H9 (cell line): ENCODE data around the gene GLI2. TPM values are rescaled to one million over a fixed set of nuclear protein-coding genes. Genes with fewer than 3 reads are reported as not detected.

Experiments
- DNase-seq: peaks from one replicate; pipeline ENCODE4 v3.0.0-alpha.2; 2017
- H2AFZ ChIP-seq: one replicate; pipeline ENCODE4 v1.6.1; 2013; ENCODE audit warnings: mild to moderate bottlenecking, low read length, control low read depth, moderate library complexity
- H2AK5ac ChIP-seq: 2 replicates; pipeline ENCODE4 v1.6.1; 2013; ENCODE audit warnings: low read length, control low read depth, mixed read lengths; ENCODE audit not compliant: insufficient read length
- H2BK120ac ChIP-seq: one replicate; pipeline ENCODE4 v1.6.1; 2013; ENCODE audit warnings: low read depth, mild to moderate bottlenecking, low read length, control low read depth, inconsistent platforms; ENCODE audit not compliant: poor library complexity, severe bottlenecking
- H2BK12ac ChIP-seq: 2 replicates; pipeline ENCODE4 v1.6.1; 2013; ENCODE audit warnings: low read length, control low read depth, mixed read lengths, low read depth; ENCODE audit not compliant: insufficient read length
- H2BK15ac ChIP-seq: 2 replicates; pipeline ENCODE4 v1.6.1; 2013; ENCODE audit warnings: low read depth, low read length, control low read depth
- H2BK20ac ChIP-seq: one replicate; pipeline ENCODE4 v1.6.1; 2013; ENCODE audit warnings: low read depth, mild to moderate bottlenecking, low read length, control low read depth, inconsistent platforms; ENCODE audit not compliant: poor library complexity, severe bottlenecking
- H2BK5ac ChIP-seq: 2 replicates; pipeline ENCODE4 v1.6.1; 2013; ENCODE audit warnings: low read length, control low read depth, mixed read lengths; ENCODE audit not compliant: insufficient read length
- H3K14ac ChIP-seq: 2 replicates; pipeline ENCODE4 v1.6.1; 2013; ENCODE audit warnings: low read length, control low read depth; ENCODE audit not compliant: insufficient read depth
- H3K18ac ChIP-seq: 2 replicates; pipeline ENCODE4 v1.6.1; 2013; ENCODE audit warnings: low read depth, mild to moderate bottlenecking, mixed read lengths, low read length, control low read depth; ENCODE audit not compliant: insufficient read length
- H3K23ac ChIP-seq: 2 replicates; pipeline ENCODE4 v1.6.1; 2013; ENCODE audit warnings: low read length, control low read depth, mixed read lengths, low read depth; ENCODE audit not compliant: insufficient read length
- H3K23me2 ChIP-seq: 2 replicates; pipeline ENCODE4 v1.6.1; 2013; ENCODE audit warnings: low read depth, mild to moderate bottlenecking, mixed read lengths, low read length, control low read depth; ENCODE audit not compliant: insufficient read length, poor library complexity, severe bottlenecking
- H3K27ac ChIP-seq: 2 replicates; pipeline ENCODE4 v1.5.1; 2013; ENCODE audit warnings: low read length, control low read depth, mixed read lengths, low read depth; ENCODE audit not compliant: insufficient read length
- H3K27me3 ChIP-seq: 2 replicates; pipeline ENCODE4 v1.6.1; 2013; ENCODE audit warnings: low read length, control low read depth, inconsistent platforms; ENCODE audit not compliant: insufficient read depth
- H3K4ac ChIP-seq: 2 replicates; pipeline ENCODE4 v1.6.1; 2013; ENCODE audit warnings: low read depth, mild to moderate bottlenecking, control low read depth, inconsistent platforms, low read length, moderate library complexity
- H3K4me1 ChIP-seq: 2 replicates; pipeline ENCODE4 v1.6.1; 2013; ENCODE audit warnings: low read length, control low read depth, inconsistent platforms; ENCODE audit not compliant: insufficient read depth
- H3K4me2 ChIP-seq: 2 replicates; pipeline ENCODE4 v1.6.1; 2013; ENCODE audit warnings: low read length, control low read depth, mixed read lengths; ENCODE audit not compliant: insufficient read length, insufficient read depth
- H3K56ac ChIP-seq: 2 replicates; pipeline ENCODE4 v1.6.1; 2013; ENCODE audit warnings: low read depth, mild to moderate bottlenecking, mixed read lengths, low read length, control low read depth; ENCODE audit not compliant: insufficient read length
- H3K79me1 ChIP-seq: 2 replicates; pipeline ENCODE4 v1.6.1; 2013; ENCODE audit warnings: low read depth, mild to moderate bottlenecking, moderate library complexity, low read length, control low read depth, inconsistent platforms; ENCODE audit not compliant: insufficient read depth, poor library complexity, severe bottlenecking
- H3K79me2 ChIP-seq: 2 replicates; pipeline ENCODE4 v1.6.1; 2013; ENCODE audit warnings: low read length, control low read depth, inconsistent platforms; ENCODE audit not compliant: insufficient read depth
- H3K9ac ChIP-seq: 2 replicates; pipeline ENCODE4 v1.6.1; 2013; ENCODE audit warnings: low read length, control low read depth, mixed read lengths; ENCODE audit not compliant: insufficient read length; ENCODE audit errors: extremely low read depth
- H3K9me3 ChIP-seq: one replicate; pipeline ENCODE4 v1.6.1; 2013; ENCODE audit warnings: low read depth, low read length, inconsistent platforms; ENCODE audit not compliant: control insufficient read depth
- H3T11ph ChIP-seq: one replicate; pipeline ENCODE4 v1.6.1; 2013; ENCODE audit warnings: mild to moderate bottlenecking, low read length, control low read depth, inconsistent platforms
- H4K20me1 ChIP-seq: one replicate; pipeline ENCODE4 v1.6.1; 2013; ENCODE audit not compliant: control insufficient read depth, insufficient read length, insufficient read depth
- H4K5ac ChIP-seq: 2 replicates; pipeline ENCODE4 v1.6.1; 2013; ENCODE audit warnings: low read depth, mild to moderate bottlenecking, mixed read lengths, low read length, control low read depth; ENCODE audit not compliant: insufficient read length
- H4K8ac ChIP-seq: replicated peaks from 2 replicates; pipeline ENCODE4 v1.6.1; 2013; ENCODE audit warnings: low read length, control low read depth, mixed read lengths, low read depth; ENCODE audit not compliant: insufficient read length
- H4K91ac ChIP-seq: 2 replicates; pipeline ENCODE4 v1.6.1; 2013; ENCODE audit warnings: low read depth, mild to moderate bottlenecking, moderate library complexity, mixed read lengths, low read length, control low read depth; ENCODE audit not compliant: insufficient read length
- H3K27ac Mint-ChIP-seq, 3 experiments: 2 replicates in 2 of 3; 3 replicates in 1 of 3; pipeline ENCODE4 v1.8.0; 2020 to 2021; ENCODE audit warnings: mixed read lengths in 3 of 3, mild to moderate bottlenecking in 1 of 3, moderate library complexity in 1 of 3
- H3K27me3 Mint-ChIP-seq: 2 replicates; pipeline ENCODE4 v1.8.0; 2021; ENCODE audit warnings: low read depth, mild to moderate bottlenecking, moderate library complexity, mixed read lengths
- H3K36me3 Mint-ChIP-seq, 3 experiments: 2 replicates in 2 of 3; 3 replicates in 1 of 3; pipeline ENCODE4 v1.8.0; 2020 to 2021; ENCODE audit warnings: low read depth in 3 of 3, mixed read lengths in 3 of 3; ENCODE audit not compliant: insufficient read depth in 1 of 3
- H3K4me1 Mint-ChIP-seq, 2 experiments: 2 replicates each; pipeline ENCODE4 v1.8.0; 2020; ENCODE audit warnings: mixed read lengths in 2 of 2
- H3K4me3 Mint-ChIP-seq, 2 experiments: 2 replicates in 1 of 2; 3 replicates in 1 of 2; pipeline ENCODE4 v1.8.0; 2020 to 2021; ENCODE audit warnings: mild to moderate bottlenecking in 2 of 2, mixed read lengths in 2 of 2, moderate library complexity in 1 of 2
- H3K9me3 Mint-ChIP-seq, 2 experiments: 2 replicates in 1 of 2; 3 replicates in 1 of 2; pipeline ENCODE4 v1.8.0; 2020; ENCODE audit warnings: mild to moderate bottlenecking in 2 of 2, mixed read lengths in 2 of 2, moderate library complexity in 1 of 2
- WGBS: extraction: QIAGEN DNeasy Blood & Tissue Kit; methylation state at CpG from one replicate; pipeline ENCODE4 v1.1.7; 2013; ENCODE audit warnings: missing lambda C conversion rate, low lambda C conversion rate, mixed read lengths; ENCODE audit not compliant: insufficient read length; ENCODE audit errors: extremely low coverage; 5-methylcytosine and 5-hydroxymethylcytosine counted together
- total RNA-seq: library from RNA; stranded (reverse); gene quantifications from 2 replicates; pipeline ENCODE4 v1.2.1, GENCODE V29; 2021
- TF ChIP-seq, protein P1 (sequence below): fragments of 200-600 bp; sonication (generic); conservative IDR thresholded peaks from 3 replicates; pipeline ENCODE4 v1.8.0; 2021; ENCODE audit warnings: antibody characterized with exemption, mild to moderate bottlenecking

The GLI2 gene
- total RNA-seq, 1 experiment from 2014 or later, result 56.7 TPM

GRCh38 chr2:120715353-120715752 is 20.3 kb upstream of the GLI2 start:
- 0 out of 2 replicates have a peak, but pooled peaks cover 4% of the 10 kb centered on the region for H3K4me1 ChIP-seq
- no peaks in the 10 kb centered on the region for H4K20me1 ChIP-seq
- H3K4ac ChIP-seq, result no peak overlapping the region
- Mint-ChIP-seq H3K4me3 (no peak overlapping the region), H3K27me3 (peaks cover 94% of the 10 kb centered on the region), H3K36me3 (no peaks in the 10 kb centered on the region), H3K9me3 (no peaks in the 10 kb centered on the region), H3K4me1 (peaks cover 47 to 49% of the 10 kb centered on the region in 2 experiments), H3K27ac (no peak overlapping the region)
- H2BK20ac ChIP-seq, result no peak overlapping the region
- H2AK5ac ChIP-seq, result no peak overlapping the region
- no peaks in the 10 kb centered on the region for H3K9me3 ChIP-seq
- H3K18ac ChIP-seq, result no peak overlapping the region
- H3K23me2 ChIP-seq, result no peaks in the 10 kb centered on the region
- no peaks in the 10 kb centered on the region for H3K79me2 ChIP-seq
- no peak for DNase-seq
- H3T11ph ChIP-seq, result no peak overlapping the region
- H2BK120ac ChIP-seq, result no peak overlapping the region
- WGBS, result no CpG with 5 or more reads among the region's 8 CpGs
- H3K27ac ChIP-seq, result no peak overlapping the region
- no peaks in the 10 kb centered on the region for H3K79me1 ChIP-seq
- TF ChIP-seq, protein P1, sequence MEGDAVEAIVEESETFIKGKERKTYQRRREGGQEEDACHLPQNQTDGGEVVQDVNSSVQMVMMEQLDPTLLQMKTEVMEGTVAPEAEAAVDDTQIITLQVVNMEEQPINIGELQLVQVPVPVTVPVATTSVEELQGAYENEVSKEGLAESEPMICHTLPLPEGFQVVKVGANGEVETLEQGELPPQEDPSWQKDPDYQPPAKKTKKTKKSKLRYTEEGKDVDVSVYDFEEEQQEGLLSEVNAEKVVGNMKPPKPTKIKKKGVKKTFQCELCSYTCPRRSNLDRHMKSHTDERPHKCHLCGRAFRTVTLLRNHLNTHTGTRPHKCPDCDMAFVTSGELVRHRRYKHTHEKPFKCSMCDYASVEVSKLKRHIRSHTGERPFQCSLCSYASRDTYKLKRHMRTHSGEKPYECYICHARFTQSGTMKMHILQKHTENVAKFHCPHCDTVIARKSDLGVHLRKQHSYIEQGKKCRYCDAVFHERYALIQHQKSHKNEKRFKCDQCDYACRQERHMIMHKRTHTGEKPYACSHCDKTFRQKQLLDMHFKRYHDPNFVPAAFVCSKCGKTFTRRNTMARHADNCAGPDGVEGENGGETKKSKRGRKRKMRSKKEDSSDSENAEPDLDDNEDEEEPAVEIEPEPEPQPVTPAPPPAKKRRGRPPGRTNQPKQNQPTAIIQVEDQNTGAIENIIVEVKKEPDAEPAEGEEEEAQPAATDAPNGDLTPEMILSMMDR, result no peak
- no peak overlapping the region for H3K9ac ChIP-seq
- H2BK5ac ChIP-seq, result no peak overlapping the region
- no peak overlapping the region for H2BK15ac ChIP-seq
- no peak overlapping the region for H3K56ac ChIP-seq
- H3K4me2 ChIP-seq, result no peak overlapping the region
- H3K14ac ChIP-seq, result no peak overlapping the region
- no peak overlapping the region for H3K23ac ChIP-seq
- no peak overlapping the region for H2AFZ ChIP-seq
- H4K91ac ChIP-seq, result no peak overlapping the region
- H3K27me3 ChIP-seq, result no peaks in the 10 kb centered on the region; the same call in 1 of the 2 replicates
- H4K5ac ChIP-seq, result no peak overlapping the region
- no peak overlapping the region for H2BK12ac ChIP-seq
- no peak overlapping the region for H4K8ac ChIP-seq
